Hematopoietic multipotent progenitor cell (in vitro differentiated cells): Measurements from ENCODE around the gene HORMAD2. TPM values are rescaled to one million over a fixed set of nuclear protein-coding genes. Genes with fewer than 3 reads are reported as not detected.
A peak's percentile ranks its signal among the peaks of the same experiment; 100 is the strongest.
"Not testable (repeated sequence)": the region's sequence is repeated elsewhere in the genome, so short reads cannot be mapped to it uniquely, and the experiment has no call there.

ENCODE experiments used
- DNase-seq, 3 donors: peaks; one replicate each; pipeline ENCODE4 v3.0.0-alpha.2; 2011 to 2015; ENCODE audit warnings: low read depth in 2 of 3, low spot score in 2 of 3
- total RNA-seq: library from RNA; depleted of rRNA; stranded (reverse); fragments of >200 nt; gene quantifications from one replicate; pipeline ENCODE4 v1.2.3, GENCODE V29; 2012

Gene HORMAD2
- total RNA-seq, 1 donor, result not detected

GRCh38 chr22:30100770-30101169 is 20.5 kb downstream of the HORMAD2 start:
- not testable (repeated sequence) for DNase-seq

GRCh38 chr22:30104501-30105156 is 24.4 kb downstream of the HORMAD2 start:
- peak in 1 of 3 donors; percentile 29 for DNase-seq

DNA sequence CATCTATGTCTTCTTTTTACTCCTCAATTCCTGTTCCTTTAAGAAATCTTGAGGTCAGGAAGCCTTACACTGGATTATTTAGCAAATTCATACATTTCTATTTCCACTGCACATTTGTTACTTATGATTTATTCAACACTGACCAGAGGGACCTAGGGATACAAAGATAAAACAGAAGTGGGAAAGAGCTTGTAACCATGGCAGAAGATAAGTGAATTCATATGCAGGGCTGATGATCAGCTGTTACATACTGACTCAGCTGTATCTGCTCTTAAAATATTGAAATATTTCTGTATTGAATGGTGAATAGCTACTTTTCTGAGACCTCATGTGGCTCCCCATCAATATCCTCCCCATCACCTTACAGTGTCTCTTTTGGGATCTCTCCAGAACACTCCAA is 25.2 kb downstream of the HORMAD2 start:
- no peak for DNase-seq

- no peak for DNase-seq
Observed at GRCh38 chr22:30113494-30113893, 33.2 kb downstream of the HORMAD2 start.

GRCh38 chr22:30114361-30114760 is 34.1 kb downstream of the HORMAD2 start:
- DNase-seq, result no peak

GRCh38 chr22:30115705-30116104 is 35.4 kb downstream of the HORMAD2 start:
- no peak for DNase-seq

- DNase-seq, result no peak
Observed at GRCh38 chr22:30116362-30117117, 36.3 kb downstream of the HORMAD2 start.

DNA sequence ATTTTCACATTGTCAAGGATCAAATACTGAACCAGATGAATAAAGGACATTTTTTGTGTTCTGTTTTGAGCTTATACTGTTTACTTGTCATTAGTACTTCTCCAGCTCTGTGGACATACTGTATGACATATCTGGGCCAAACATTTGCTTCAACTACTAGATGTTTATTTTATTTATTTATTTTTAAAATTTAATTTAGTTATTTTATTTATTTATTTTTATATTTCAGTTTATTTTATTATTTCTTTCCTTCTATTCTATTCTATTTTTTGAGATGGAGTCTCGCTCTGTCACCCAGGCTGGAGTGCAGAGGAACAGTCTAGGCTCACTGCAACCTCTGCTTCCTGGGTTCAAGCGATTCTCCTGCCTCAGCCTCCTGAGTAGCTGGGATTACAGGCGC is 37.0 kb downstream of the HORMAD2 start:
- no peak for DNase-seq

GRCh38 chr22:30118291-30118690 is 38.0 kb downstream of the HORMAD2 start:
- DNase-seq, result no peak

GRCh38 chr22:30121960-30122359 is 41.7 kb downstream of the HORMAD2 start:
- DNase-seq, result no peak

- no peak for DNase-seq
Observed at GRCh38 chr22:30123463-30123862, 43.2 kb downstream of the HORMAD2 start.

GRCh38 chr22:30127749-30128166 is 47.5 kb downstream of the HORMAD2 start:
- DNase-seq, result no peak

GRCh38 chr22:30128511-30128910 is 48.2 kb downstream of the HORMAD2 start:
- DNase-seq, result no peak

DNA sequence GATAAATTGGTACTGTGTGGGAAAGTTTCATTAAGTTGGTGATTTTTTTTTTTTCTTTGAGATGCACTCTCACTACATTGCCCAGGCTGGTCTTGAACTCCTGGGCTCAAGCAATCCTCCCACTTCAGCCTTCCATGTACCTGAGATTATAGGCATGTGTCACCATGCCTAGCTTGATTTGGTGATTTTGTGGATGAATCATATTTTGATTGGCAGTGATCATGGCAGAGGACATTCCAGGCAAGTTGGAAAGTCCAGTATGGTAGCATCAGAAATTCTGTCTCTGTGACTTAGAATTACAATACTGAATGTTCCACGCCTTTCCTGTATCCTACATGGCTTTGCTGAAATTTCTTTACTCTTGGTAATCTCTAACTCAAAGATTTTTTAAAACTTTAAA is 49.4 kb downstream of the HORMAD2 start:
- no peak for DNase-seq

DNA sequence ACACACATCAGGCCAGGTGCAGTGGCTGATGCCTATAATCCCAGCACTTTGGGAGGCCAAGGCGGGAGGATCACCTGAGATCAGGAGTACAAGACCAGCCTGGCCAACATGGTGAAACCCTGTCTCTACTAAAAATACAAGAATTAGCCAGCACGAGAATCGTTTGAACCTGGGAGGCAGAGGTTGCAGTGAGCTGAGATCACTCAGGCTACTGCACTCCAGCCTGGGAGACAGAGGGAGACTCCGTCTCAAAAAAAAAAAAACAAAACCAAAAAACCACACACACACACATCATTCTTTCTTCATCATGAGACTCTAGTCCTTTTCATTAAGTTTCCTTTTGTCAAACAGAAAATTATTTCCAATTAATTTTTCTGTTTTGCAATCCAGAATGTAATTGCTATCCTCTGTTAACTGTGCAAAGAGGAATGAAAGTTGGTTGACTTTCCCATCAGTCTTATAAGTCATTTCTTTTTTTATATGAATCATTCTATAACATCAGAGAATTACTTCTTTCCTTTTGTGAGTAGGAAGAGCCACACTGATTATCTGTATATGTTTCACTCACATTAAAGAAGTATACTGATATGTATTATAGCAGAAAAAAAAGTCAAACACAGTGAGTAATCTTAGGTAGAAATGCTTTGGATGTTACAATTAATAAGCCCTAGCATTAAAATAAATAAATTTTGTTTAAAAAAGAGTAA is 52.2 kb downstream of the HORMAD2 start:
- DNase-seq, result no peak

DNA sequence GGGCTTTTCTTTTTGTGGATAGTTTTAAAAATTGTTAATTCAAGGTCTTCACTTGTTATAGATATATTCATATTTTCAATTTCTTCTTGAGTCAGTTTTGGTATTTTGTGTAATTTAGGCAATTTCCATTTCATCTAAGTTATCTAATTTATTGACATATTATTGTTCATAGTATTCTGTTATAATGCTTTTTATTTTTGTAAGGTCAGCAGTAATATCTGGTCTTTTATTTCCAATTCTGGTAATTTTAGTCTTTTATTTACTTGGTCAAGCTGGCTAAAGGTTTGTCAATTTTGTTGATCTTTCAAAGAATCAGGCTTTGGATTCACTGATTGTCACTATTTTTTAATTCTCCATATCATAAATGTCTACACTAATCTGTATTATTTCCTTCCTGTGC is 60.1 kb downstream of the HORMAD2 start:
- no peak for DNase-seq

- DNase-seq, result peak in 1 of 3 donors; percentile 16
Observed at GRCh38 chr22:30143265-30143664, 63.0 kb downstream of the HORMAD2 start.

- no peak for DNase-seq
Observed at GRCh38 chr22:30144391-30144790, 64.1 kb downstream of the HORMAD2 start.

- DNase-seq, result peak in 1 of 3 donors; percentile 43
Observed at GRCh38 chr22:30150212-30150611, 69.9 kb downstream of the HORMAD2 start.

- no peak for DNase-seq
Observed at GRCh38 chr22:30158277-30158676, 78.0 kb downstream of the HORMAD2 start.

DNA sequence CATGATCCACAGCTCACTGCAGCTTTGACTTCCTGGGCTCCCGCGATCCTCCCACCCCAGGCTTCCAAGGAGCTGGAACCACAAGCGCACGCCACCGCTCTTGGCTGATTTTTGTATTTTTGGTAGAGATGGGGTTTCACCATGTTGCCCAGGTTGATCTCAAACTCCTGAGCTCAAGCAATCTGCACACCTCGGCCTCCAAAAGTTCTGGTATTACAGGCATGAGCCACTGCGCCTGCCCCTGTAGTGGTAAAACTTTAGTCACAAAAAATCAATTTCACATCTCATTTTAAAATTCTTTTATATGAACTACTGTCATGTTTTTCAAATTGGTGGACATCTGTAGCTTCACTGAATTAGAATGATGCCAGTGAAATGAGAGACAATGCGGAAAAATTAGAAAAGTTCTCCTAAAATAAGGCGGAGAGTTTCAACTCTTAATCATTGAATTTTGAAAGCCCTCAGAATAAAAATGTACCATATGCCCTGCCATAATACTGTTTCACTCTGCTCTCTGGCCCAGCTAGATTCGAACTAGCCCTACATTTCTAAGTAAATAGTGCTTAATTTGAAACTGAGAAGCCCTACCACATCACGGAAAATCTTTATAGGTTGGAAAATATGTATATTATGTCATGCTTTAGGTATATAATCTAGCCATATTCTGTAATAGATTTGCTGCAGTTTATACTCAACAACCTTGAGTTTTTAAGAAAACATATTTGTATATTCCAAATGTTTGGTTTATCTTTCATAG is 78.7 kb downstream of the HORMAD2 start:
- no peak for DNase-seq
